Measurements from ENCODE around the gene SMARCB1.

SMARCB1 gene

GRCh38 chr22:23780146-23780748 lies 6.5 kb upstream of the SMARCB1 start:
- no peak for DNase-seq (ENCODE audit: low spot score)
- H3K27me3 Mint-ChIP-seq (ENCODE audit: low read depth) = no peaks in the 10 kb centered on the region
- no peaks in the 10 kb centered on the region for H3K9me3 Mint-ChIP-seq
- H3K4me3 Mint-ChIP-seq = no peak overlapping the region
- H3K36me3 Mint-ChIP-seq (ENCODE audit: low read depth) = no peaks in the 10 kb centered on the region
- peaks cover 6% of the 10 kb centered on the region for H3K4me1 Mint-ChIP-seq (ENCODE audit: low read depth)
- no peak overlapping the region for H3K27ac Mint-ChIP-seq

- peaks cover 6% of the 10 kb centered on the region for H3K4me1 Mint-ChIP-seq (ENCODE audit: low read depth)
- no peak overlapping the region for H3K27ac Mint-ChIP-seq
Observed at GRCh38 chr22:23781065-23781464, 5.7 kb upstream of the SMARCB1 start.

GRCh38 chr22:23781511-23782183 lies 5.1 kb upstream of the SMARCB1 start:
- no peak for DNase-seq (ENCODE audit: low spot score)
- Mint-ChIP-seq H3K9me3 (no peaks in the 10 kb centered on the region), H3K36me3 (ENCODE audit: low read depth) (no peaks in the 10 kb centered on the region), H3K27me3 (ENCODE audit: low read depth) (no peaks in the 10 kb centered on the region), H3K4me3 (no peak overlapping the region), H3K4me1 (ENCODE audit: low read depth) (peaks cover 12% of the 10 kb centered on the region), H3K27ac (no peak overlapping the region)

More at GRCh38 chr22:23781065-23781464, 5.7 kb upstream of the SMARCB1 start:
- Mint-ChIP-seq H3K9me3 (no peaks in the 10 kb centered on the region), H3K36me3 (ENCODE audit: low read depth) (no peaks in the 10 kb centered on the region), H3K4me3 (no peak overlapping the region), H3K27me3 (ENCODE audit: low read depth) (no peaks in the 10 kb centered on the region)
- no peak for DNase-seq (ENCODE audit: low spot score)

GRCh38 chr22:23782252-23782651 lies 4.5 kb upstream of the SMARCB1 start:
- no peak overlapping the region for H3K27ac Mint-ChIP-seq
- DNase-seq (ENCODE audit: low spot score) = no peak
- no peaks in the 10 kb centered on the region for H3K9me3 Mint-ChIP-seq
- no peak overlapping the region for H3K4me3 Mint-ChIP-seq
- no peaks in the 10 kb centered on the region for H3K27me3 Mint-ChIP-seq (ENCODE audit: low read depth)
- no peaks in the 10 kb centered on the region for H3K36me3 Mint-ChIP-seq (ENCODE audit: low read depth)
- H3K4me1 Mint-ChIP-seq (ENCODE audit: low read depth) = peaks cover 12% of the 10 kb centered on the region

- H3K27ac Mint-ChIP-seq = no peak overlapping the region
- H3K27me3 Mint-ChIP-seq (ENCODE audit: low read depth) = no peaks in the 10 kb centered on the region
- no peak for DNase-seq (ENCODE audit: low spot score)
- H3K4me3 Mint-ChIP-seq = no peak overlapping the region
- no peaks in the 10 kb centered on the region for H3K36me3 Mint-ChIP-seq (ENCODE audit: low read depth)
- H3K4me1 Mint-ChIP-seq (ENCODE audit: low read depth) = peaks cover 15% of the 10 kb centered on the region
- H3K9me3 Mint-ChIP-seq = no peaks in the 10 kb centered on the region
Observed at GRCh38 chr22:23782703-23783102, 4.1 kb upstream of the SMARCB1 start.

- Mint-ChIP-seq H3K9me3 (no peaks in the 10 kb centered on the region), H3K27me3 (ENCODE audit: low read depth) (no peaks in the 10 kb centered on the region), H3K4me1 (ENCODE audit: low read depth) (peaks cover 20% of the 10 kb centered on the region), H3K36me3 (ENCODE audit: low read depth) (no peaks in the 10 kb centered on the region), H3K27ac (no peak overlapping the region), H3K4me3 (no peak overlapping the region)
- no peak for DNase-seq (ENCODE audit: low spot score)
Observed at GRCh38 chr22:23783265-23784150, 3.3 kb upstream of the SMARCB1 start.

GRCh38 chr22:23784215-23784732 lies 2.5 kb upstream of the SMARCB1 start:
- Mint-ChIP-seq H3K36me3 (ENCODE audit: low read depth) (peaks cover 2% of the 10 kb centered on the region), H3K27me3 (ENCODE audit: low read depth) (no peaks in the 10 kb centered on the region), H3K4me1 (ENCODE audit: low read depth) (peaks cover 23% of the 10 kb centered on the region), H3K27ac (peak overlapping the region; percentile 55), H3K4me3 (peak overlapping the region; percentile 50), H3K9me3 (no peaks in the 10 kb centered on the region)
- no peak for DNase-seq (ENCODE audit: low spot score)

GRCh38 chr22:23786261-23786710 lies 480 bp upstream of the SMARCB1 start:
- peaks cover 30% of the 10 kb centered on the region for H3K4me1 Mint-ChIP-seq (ENCODE audit: low read depth)
- no peaks in the 10 kb centered on the region for H3K27me3 Mint-ChIP-seq (ENCODE audit: low read depth)
- DNase-seq (ENCODE audit: low spot score) = peak; percentile 17
- peak overlapping the region; percentile 91 for H3K4me3 Mint-ChIP-seq
- H3K27ac Mint-ChIP-seq = peak overlapping the region; percentile 84
- no peaks in the 10 kb centered on the region for H3K9me3 Mint-ChIP-seq
- H3K36me3 Mint-ChIP-seq (ENCODE audit: low read depth) = peaks cover 9% of the 10 kb centered on the region

GRCh38 chr22:23787600-23787896 lies 782 bp downstream of the SMARCB1 start:
- peak overlapping the region; percentile 91 for H3K4me3 Mint-ChIP-seq
- H3K27ac Mint-ChIP-seq = peak overlapping the region; percentile 84
- H3K4me1 Mint-ChIP-seq (ENCODE audit: low read depth) = peaks cover 32% of the 10 kb centered on the region

GRCh38 chr22:23787910-23788309 lies 1.1 kb downstream of the SMARCB1 start:
- DNase-seq (ENCODE audit: low spot score) = no peak
- Mint-ChIP-seq H3K27ac (peak overlapping the region; percentile 84), H3K4me3 (peak overlapping the region; percentile 91), H3K9me3 (no peaks in the 10 kb centered on the region), H3K27me3 (ENCODE audit: low read depth) (no peaks in the 10 kb centered on the region), H3K36me3 (ENCODE audit: low read depth) (peaks cover 20% of the 10 kb centered on the region), H3K4me1 (ENCODE audit: low read depth) (peaks cover 34% of the 10 kb centered on the region)

More at GRCh38 chr22:23787600-23787896, 782 bp downstream of the SMARCB1 start:
- peaks cover 17% of the 10 kb centered on the region for H3K36me3 Mint-ChIP-seq (ENCODE audit: low read depth)
- no peaks in the 10 kb centered on the region for H3K27me3 Mint-ChIP-seq (ENCODE audit: low read depth)
- DNase-seq (ENCODE audit: low spot score) = no peak
- H3K9me3 Mint-ChIP-seq = no peaks in the 10 kb centered on the region

GRCh38 chr22:23789121-23789520 lies 2.4 kb downstream of the SMARCB1 start:
- Mint-ChIP-seq H3K27ac (no peak overlapping the region), H3K4me1 (ENCODE audit: low read depth) (peaks cover 33% of the 10 kb centered on the region), H3K36me3 (ENCODE audit: low read depth) (peaks cover 25% of the 10 kb centered on the region), H3K4me3 (no peak overlapping the region), H3K27me3 (ENCODE audit: low read depth) (no peaks in the 10 kb centered on the region), H3K9me3 (no peaks in the 10 kb centered on the region)
- no peak for DNase-seq (ENCODE audit: low spot score)

- H3K27ac Mint-ChIP-seq = no peak overlapping the region
Observed at GRCh38 chr22:23789638-23790037, 2.9 kb downstream of the SMARCB1 start.

GRCh38 chr22:23790819-23791737 lies 4.3 kb downstream of the SMARCB1 start:
- Mint-ChIP-seq H3K27ac (no peak overlapping the region), H3K9me3 (no peaks in the 10 kb centered on the region), H3K27me3 (ENCODE audit: low read depth) (no peaks in the 10 kb centered on the region), H3K4me1 (ENCODE audit: low read depth) (peaks cover 28% of the 10 kb centered on the region), H3K36me3 (ENCODE audit: low read depth) (peaks cover 27% of the 10 kb centered on the region), H3K4me3 (no peak overlapping the region)
- DNase-seq (ENCODE audit: low spot score) = no peak

More at GRCh38 chr22:23789638-23790037, 2.9 kb downstream of the SMARCB1 start:
- H3K9me3 Mint-ChIP-seq = no peaks in the 10 kb centered on the region
- H3K4me3 Mint-ChIP-seq = peak overlapping the region; percentile 26
- peaks cover 25% of the 10 kb centered on the region for H3K36me3 Mint-ChIP-seq (ENCODE audit: low read depth)
- DNase-seq (ENCODE audit: low spot score) = no peak
- H3K4me1 Mint-ChIP-seq (ENCODE audit: low read depth) = peaks cover 28% of the 10 kb centered on the region
- no peaks in the 10 kb centered on the region for H3K27me3 Mint-ChIP-seq (ENCODE audit: low read depth)
